CD4-positive, alpha-beta T cell (primary cell): ENCODE results near the gene TMEM52. TPM values are rescaled to one million over a fixed set of nuclear protein-coding genes. Genes with fewer than 3 reads are reported as not detected.

Experiments used
- ATAC-seq: fragments of 200-7000 bp; cut with Tn5 transposase; one replicate; pipeline ENCODE4 v1.10.0; 2022; ENCODE audit warnings: mild to moderate bottlenecking; ENCODE audit not compliant: poor library complexity
- CTCF ChIA-PET: fragments of 350-600 bp; sonication (Branson Sonifier 250); formaldehyde crosslinking; loops from one replicate; lab custom pipeline; 2021; ENCODE audit warnings: antibody characterized with exemption, inconsistent platforms; lab: Charles Lee
- POLR2A ChIA-PET: fragments of 350-600 bp; sonication (Branson Sonifier 250); formaldehyde crosslinking; loops from one replicate; lab custom pipeline; 2021; ENCODE audit warnings: antibody characterized with exemption, inconsistent platforms; lab: Charles Lee
- DNase-seq, 14 experiments: peaks; one replicate each; pipeline ENCODE4 v3.0.0-alpha.2; 2013 to 2020; ENCODE audit warnings: mixed read lengths in 2 of 14
- H3K27ac ChIP-seq, 2 donors: one replicate each; pipeline versions ENCODE4 v1.5.1 to v1.7.0; 2013; ENCODE audit warnings: low read length in 2 of 2, low read depth in 1 of 2, mild to moderate bottlenecking in 1 of 2
- H3K27me3 ChIP-seq, 2 experiments: 1 replicate in 1 of 2; 2 replicates in 1 of 2; pipeline versions ENCODE4 v1.6.1 to v1.7.0; 2013; ENCODE audit warnings: low read length in 2 of 2, control low read depth in 1 of 2, mild to moderate bottlenecking in 1 of 2, moderate library complexity in 1 of 2; ENCODE audit not compliant: insufficient read depth in 2 of 2, control insufficient read depth in 1 of 2
- H3K36me3 ChIP-seq: one replicate; pipeline ENCODE4 v1.6.1; 2013; ENCODE audit warnings: low read length, control low read depth; ENCODE audit not compliant: insufficient read depth
- H3K4me1 ChIP-seq: one replicate; pipeline ENCODE4 v1.6.1; 2013; ENCODE audit warnings: low read length, control low read depth; ENCODE audit not compliant: insufficient read depth
- H3K4me3 ChIP-seq: one replicate; pipeline ENCODE4 v1.5.1; 2013; ENCODE audit warnings: mild to moderate bottlenecking, low read length, moderate library complexity
- H3K9me3 ChIP-seq, 2 experiments: 1 replicate in 1 of 2; 2 replicates in 1 of 2; pipeline versions ENCODE4 v1.6.1 to v1.7.0; 2013; ENCODE audit warnings: low read length in 2 of 2, mild to moderate bottlenecking in 2 of 2, control low read depth in 1 of 2, moderate library complexity in 1 of 2; ENCODE audit not compliant: control insufficient read depth in 1 of 2, insufficient read depth in 1 of 2
- H3K27ac Mint-ChIP-seq: one replicate; pipeline ENCODE4 v1.8.0; 2020; ENCODE audit warnings: mixed read lengths
- H3K27me3 Mint-ChIP-seq: one replicate; pipeline ENCODE4 v1.8.0; 2021; ENCODE audit warnings: mixed read lengths
- H3K36me3 Mint-ChIP-seq: one replicate; pipeline ENCODE4 v1.8.0; 2021; ENCODE audit warnings: low read depth, mixed read lengths
- H3K4me1 Mint-ChIP-seq: one replicate; pipeline ENCODE4 v1.8.0; 2021; ENCODE audit warnings: low read depth, mixed read lengths
- H3K4me3 Mint-ChIP-seq: one replicate; pipeline ENCODE4 v1.8.0; 2020; ENCODE audit warnings: mild to moderate bottlenecking, mixed read lengths
- H3K9me3 Mint-ChIP-seq: one replicate; pipeline ENCODE4 v1.8.0; 2020; ENCODE audit warnings: mixed read lengths
- CTCF ChIP-seq: fragments of 200-600 bp; IDR thresholded peaks from one replicate; pipeline ENCODE4 v1.8.0; 2022; ENCODE audit warnings: antibody characterized with exemption, mild to moderate bottlenecking
- intact Hi-C, 2 experiments: fragments of 100-400 bp; cut with DNase I in 1 of 2; cut with micrococcal nuclease in 1 of 2; formaldehyde crosslinking; loops; one replicate each; pipeline versions ENCODE4 v1.15.1 to v1.9.0; 2023 to 2025; cut with DNase I, micrococcal nuclease
- polyA plus RNA-seq, 2 donors: library from polyadenylated mRNA; unstranded; fragments of 120-200 nt; gene quantifications; one replicate each; pipeline ENCODE4 v1.2.1, GENCODE V29; 2013
- total RNA-seq, 174 experiments: library from RNA in 2 of 174; stranded (reverse) in 2 of 174; gene quantifications; one replicate each; pipeline ENCODE4 v1.2.3 and lab custom pipeline; 2021 to 2026

The TMEM52 gene
- total RNA-seq: 1 to 10 TPM in 1 of 2 experiments, under 1 TPM in 1; 0.49 to 1.9 TPM
- not detected for polyA plus RNA-seq (2013, experiment 1 of 2)
- polyA plus RNA-seq (2013, experiment 2 of 2): 2.0 TPM
- 0 to 1.8 (median 0.20) reads per million in 172 experiments for total RNA-seq (lab: John Stamatoyannopoulos, UW)

- TF ChIP-seq CTCF: no peak
- intact Hi-C loops: loop anchor here (1.0 to 5.0 kb wide), 2 partner anchors 10 to 213 kb away; no protein-coding TSS in a partner anchor
- Histone ChIP-seq H3K9me3 (no peaks in the 10 kb centered on the region), H3K27me3 (no peaks in the 10 kb centered on the region), H3K27ac (peak within 1 kb of the TSS; percentile 41 to 52), H3K36me3 (no peaks in the 10 kb centered on the region), H3K4me1 (peaks cover 26% of the 10 kb centered on the region), H3K4me3 (peak within 1 kb of the TSS; percentile 50)
- POLR2A ChIA-PET: interaction anchor here (0.8 to 1.7 kb wide), 2 partner anchors 10 kb away, joined by 5 to 6 read pairs; no protein-coding TSS in a partner anchor
- no peaks in the 10 kb centered on the region for H3K9me3 Mint-ChIP-seq
- no peaks in the 10 kb centered on the region for H3K36me3 Mint-ChIP-seq
- DNase-seq: no peak
- no peaks in the 10 kb centered on the region for H3K27me3 Mint-ChIP-seq
- peak within 1 kb of the TSS; percentile 81 for H3K27ac Mint-ChIP-seq
- CTCF ChIA-PET: interaction anchor here (3.1 kb wide), 1 partner anchor 10 kb away, joined by 13 read pairs; no protein-coding TSS in a partner anchor
- peak; percentile 6 for ATAC-seq
- H3K4me1 Mint-ChIP-seq: peaks cover 4% of the 10 kb centered on the region
- H3K4me3 Mint-ChIP-seq: peak within 1 kb of the TSS; percentile 72
These were observed at the start of gene TMEM52 for GRCh38 chr1:1918901-1919303. Gene TMEM52, minus strand, starts transcription at chr1:1919279. Its CDS starts 14 bp downstream, at chr1:1919265.

- POLR2A ChIA-PET: no interaction called here
- H3K27me3 ChIP-seq: peaks cover under 1 to 3% of the 10 kb centered on the region in 2 experiments
- H3K4me3 ChIP-seq: no peak overlapping the region
- peaks cover 0 to 22% of the 10 kb centered on the region in 2 experiments for H3K9me3 ChIP-seq
- CTCF ChIA-PET: no interaction called here
- no peaks in the 10 kb centered on the region for H3K27me3 Mint-ChIP-seq
- no peak for DNase-seq
- no peak overlapping the region for H3K4me3 Mint-ChIP-seq
- no peaks in the 10 kb centered on the region for H3K36me3 ChIP-seq
- intact Hi-C loops: no loop called here
- H3K27ac ChIP-seq: no peak overlapping the region
- no peak for TF ChIP-seq CTCF
- H3K4me1 Mint-ChIP-seq: no peaks in the 10 kb centered on the region
- ATAC-seq: no peak
- no peaks in the 10 kb centered on the region for H3K9me3 Mint-ChIP-seq
- H3K27ac Mint-ChIP-seq: no peak overlapping the region
- H3K4me1 ChIP-seq: no peaks in the 10 kb centered on the region
- H3K36me3 Mint-ChIP-seq: no peaks in the 10 kb centered on the region
These were observed 48.8 kb upstream of the TMEM52 start for GRCh38 chr1:1967879-1968278.

- ChIA-PET CTCF (no interaction called here), POLR2A (no interaction called here)
- H3K36me3 ChIP-seq: no peaks in the 10 kb centered on the region
- no peak for TF ChIP-seq CTCF
- intact Hi-C loops: no loop called here
- peaks cover 3 to 4% of the 10 kb centered on the region in 2 experiments for H3K27me3 ChIP-seq
- no peak overlapping the region for H3K27ac ChIP-seq
- no peak overlapping the region for H3K27ac Mint-ChIP-seq
- no peak overlapping the region for H3K4me3 ChIP-seq
- H3K36me3 Mint-ChIP-seq: no peaks in the 10 kb centered on the region
- no peaks in the 10 kb centered on the region for H3K27me3 Mint-ChIP-seq
- DNase-seq: no peak
- no peak overlapping the region for H3K4me3 Mint-ChIP-seq
- H3K4me1 ChIP-seq: no peaks in the 10 kb centered on the region
- H3K9me3 ChIP-seq: peaks cover 0 to 20% of the 10 kb centered on the region in 2 experiments
- H3K4me1 Mint-ChIP-seq: no peaks in the 10 kb centered on the region
- no peak for ATAC-seq
- no peaks in the 10 kb centered on the region for H3K9me3 Mint-ChIP-seq
These were observed 48.1 kb upstream of the TMEM52 start for GRCh38 chr1:1967151-1967550.
